Middle frontal gyrus (tissue), 1 donor: Measurements from ENCODE around the gene DMBT1.

ENCODE experiments used
- DNase-seq: peaks from one replicate; pipeline ENCODE4 v3.0.0-alpha.2; 2015; ENCODE audit warnings: low spot score; ENCODE audit errors: extremely low spot score

Gene DMBT1

GRCh38 chr10:122669842-122670241 is 109.3 kb downstream of the DMBT1 start:
- DNase-seq: no peak

GRCh38 chr10:122671355-122671754 is 110.8 kb downstream of the DMBT1 start:
- no peak for DNase-seq

- DNase-seq: no peak
Observed at GRCh38 chr10:122672655-122673054, 112.1 kb downstream of the DMBT1 start.

GRCh38 chr10:122673269-122673668 is 112.7 kb downstream of the DMBT1 start:
- no peak for DNase-seq

GRCh38 chr10:122673731-122674130 is 113.2 kb downstream of the DMBT1 start:
- DNase-seq: no peak

GRCh38 chr10:122674781-122675180 is 114.2 kb downstream of the DMBT1 start:
- no peak for DNase-seq

- no peak for DNase-seq
Observed at GRCh38 chr10:122675278-122675677, 114.7 kb downstream of the DMBT1 start.

GRCh38 chr10:122678266-122678665 is 117.7 kb downstream of the DMBT1 start:
- DNase-seq: no peak

- DNase-seq: no peak
Observed at GRCh38 chr10:122682522-122682921, 122.0 kb downstream of the DMBT1 start.

- DNase-seq: no peak
Observed at GRCh38 chr10:122688293-122688989, 127.9 kb downstream of the DMBT1 start.

GRCh38 chr10:122689146-122689820 is 128.7 kb downstream of the DMBT1 start:
- DNase-seq: no peak

GRCh38 chr10:122692744-122693143 is 132.2 kb downstream of the DMBT1 start:
- DNase-seq: no peak
